GM08714 (cell line): ENCODE results near the gene DPP10.

ENCODE experiments used
- H3K4me3 ChIP-seq: fragments of 200-500 bp; sonication (Bioruptor generic); 2 replicates; pipeline ENCODE4 v1.5.1; 2014; ENCODE audit warnings: mild to moderate bottlenecking, low read length, inconsistent platforms
- ZNF274 ChIP-seq: IDR thresholded peaks from 2 replicates; pipeline ENCODE4 v1.6.1; 2012; ENCODE audit warnings: mild to moderate bottlenecking, low read depth, low read length

DPP10 gene

DNA sequence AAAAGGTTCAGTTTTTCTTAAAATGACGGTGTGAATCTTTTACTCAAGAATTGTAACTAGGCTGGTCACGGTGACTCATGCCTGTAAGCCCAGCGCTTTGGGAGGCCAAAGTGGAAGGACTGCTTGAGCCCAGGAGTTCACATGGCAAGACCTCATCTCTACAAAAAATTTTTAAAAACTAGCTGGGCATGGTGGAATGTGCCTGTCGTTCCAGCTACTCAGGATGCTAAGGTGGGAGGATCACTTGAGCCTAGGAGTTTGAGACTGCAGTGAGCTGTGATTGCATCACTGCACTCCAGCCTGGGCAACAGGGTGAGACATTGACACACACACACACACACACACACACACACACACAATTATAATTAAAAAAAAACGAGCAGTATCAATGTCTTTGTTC, 369.8 kb downstream of the DPP10 start:
- no peak for TF ChIP-seq ZNF274
- no peak overlapping the region for H3K4me3 ChIP-seq

DNA sequence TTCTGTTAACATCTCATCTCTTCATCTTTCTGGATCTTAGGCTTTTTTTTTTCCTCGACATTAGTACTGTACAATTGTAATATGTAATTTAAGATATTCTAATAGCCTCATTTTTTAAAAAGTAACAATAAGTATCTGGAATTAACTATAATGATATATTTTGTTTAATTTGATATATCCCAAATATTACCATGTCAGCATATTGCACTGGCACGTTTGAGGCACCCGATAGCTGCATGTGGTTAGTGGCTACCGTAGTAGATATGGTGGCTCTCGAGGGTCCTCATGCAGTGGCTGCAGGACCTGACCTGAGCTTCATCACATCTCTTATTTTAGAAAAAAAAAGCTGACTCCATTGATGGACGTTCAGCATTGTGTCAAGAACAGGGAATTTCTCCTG, 371.9 kb downstream of the DPP10 start:
- H3K4me3 ChIP-seq, result no peak overlapping the region
- no peak for TF ChIP-seq ZNF274

DNA sequence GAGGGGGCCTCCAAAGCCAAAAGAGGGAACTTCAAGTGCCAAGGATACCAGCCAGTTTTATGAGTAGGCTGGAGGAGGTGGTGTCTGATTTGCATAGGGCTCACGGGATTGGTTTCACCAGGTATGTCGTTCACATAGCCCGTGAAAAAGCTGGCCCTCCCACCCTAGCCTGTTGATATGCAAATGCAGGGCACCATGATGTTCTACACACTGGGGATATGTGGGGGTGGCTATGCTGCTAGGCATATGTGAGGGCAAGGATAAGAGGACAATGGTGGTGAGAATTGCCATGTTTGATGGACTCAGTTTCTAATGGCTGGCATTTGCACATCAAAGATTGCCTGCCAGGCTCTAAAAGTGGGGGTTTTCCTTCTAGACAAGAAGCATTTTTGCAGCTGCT, 378.6 kb downstream of the DPP10 start:
- no peak for TF ChIP-seq ZNF274
- no peak overlapping the region for H3K4me3 ChIP-seq

DNA sequence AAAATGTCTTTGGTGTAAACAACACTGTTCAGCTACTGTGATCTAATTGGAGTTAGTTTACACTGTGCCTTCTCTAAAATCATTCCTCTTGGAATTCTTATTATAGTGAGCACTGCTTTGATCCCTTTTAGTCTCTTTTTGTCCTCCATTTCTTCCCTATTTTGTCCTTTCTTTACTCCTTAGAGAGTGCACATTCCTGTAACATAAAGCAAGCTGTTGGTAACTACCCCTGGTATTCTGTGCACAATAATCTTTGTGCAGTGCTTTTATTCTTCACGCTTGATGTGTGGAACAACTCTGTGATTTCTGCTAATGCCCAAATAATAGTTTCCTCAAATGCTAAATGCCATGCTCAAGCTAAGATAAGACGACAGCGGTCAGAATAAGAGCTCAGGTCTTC, 401.5 kb downstream of the DPP10 start:
- no peak for TF ChIP-seq ZNF274
- H3K4me3 ChIP-seq, result no peak overlapping the region

DNA sequence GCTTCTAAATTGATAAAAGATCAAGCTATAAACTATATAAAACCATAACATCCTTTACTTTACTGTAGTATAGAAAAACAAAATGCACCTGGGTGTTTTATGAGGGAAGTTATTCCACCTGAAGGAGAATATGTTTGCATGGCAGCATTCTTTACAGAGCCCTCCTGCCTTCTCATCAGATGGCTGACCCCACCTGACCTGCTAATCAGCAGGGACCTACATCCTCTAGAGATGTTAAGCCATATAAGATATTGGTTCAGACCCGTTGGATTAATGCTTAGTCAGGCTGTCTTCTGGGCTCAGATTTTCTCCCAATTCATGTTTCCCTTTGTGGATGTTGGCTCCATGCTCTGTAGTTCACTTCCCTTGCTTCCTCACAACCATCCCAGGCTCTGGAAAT, 414.8 kb downstream of the DPP10 start:
- TF ChIP-seq ZNF274, result no peak
- no peak overlapping the region for H3K4me3 ChIP-seq

DNA sequence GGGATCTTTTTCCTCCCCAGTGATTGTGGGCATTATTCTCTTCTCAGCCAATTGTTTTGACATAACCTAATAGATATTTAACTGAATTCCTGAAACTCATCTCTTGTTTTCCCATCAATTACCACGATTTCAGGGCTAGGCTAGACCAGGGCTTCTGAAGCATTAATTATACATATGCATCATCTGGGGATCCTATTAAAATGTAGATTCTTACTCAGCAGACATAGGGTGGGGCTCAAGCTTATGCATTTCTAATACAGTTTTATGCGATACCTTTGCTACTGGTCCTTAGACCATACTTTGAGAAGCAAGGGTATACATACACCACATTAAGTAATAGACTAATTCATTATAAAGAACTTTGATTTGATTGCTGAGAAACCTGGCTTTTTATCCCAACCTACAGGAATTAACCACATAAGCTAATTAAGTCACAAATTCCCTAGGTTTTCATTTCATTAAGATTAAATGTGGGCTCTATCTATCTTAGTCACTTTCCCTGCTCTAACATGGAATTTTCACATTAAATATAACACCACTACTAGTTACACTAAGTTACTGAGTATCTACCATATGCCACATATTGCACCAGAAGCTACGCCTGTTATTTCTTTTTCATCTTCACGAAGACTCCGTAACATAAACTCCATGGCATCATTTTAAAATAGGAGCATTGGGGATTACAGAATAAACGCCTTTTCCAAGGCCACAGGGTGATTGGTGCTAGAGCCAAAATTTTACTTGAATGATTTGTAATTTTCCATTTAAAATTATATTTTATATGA, 417.5 kb downstream of the DPP10 start:
- no peak for TF ChIP-seq ZNF274
- no peak overlapping the region for H3K4me3 ChIP-seq

DNA sequence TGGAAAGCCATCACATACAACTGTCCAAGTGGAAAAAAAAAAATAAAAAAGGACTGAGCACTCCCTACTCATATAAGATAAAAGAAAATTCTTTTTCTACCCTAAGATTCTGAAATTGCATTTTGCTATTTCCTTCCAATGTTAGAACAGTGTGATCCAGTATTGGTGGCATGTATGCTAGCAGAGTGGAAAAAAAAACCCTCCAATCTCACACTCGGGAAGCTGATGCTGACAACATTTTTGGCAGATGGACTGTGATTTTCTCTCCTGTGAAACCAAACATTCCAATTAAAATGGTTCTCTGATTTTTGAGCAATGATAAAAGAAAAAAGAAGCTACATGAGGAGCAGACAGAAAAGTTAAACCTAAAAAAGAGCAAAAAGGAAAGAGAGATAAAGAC, 419.8 kb downstream of the DPP10 start:
- no peak for TF ChIP-seq ZNF274

DNA sequence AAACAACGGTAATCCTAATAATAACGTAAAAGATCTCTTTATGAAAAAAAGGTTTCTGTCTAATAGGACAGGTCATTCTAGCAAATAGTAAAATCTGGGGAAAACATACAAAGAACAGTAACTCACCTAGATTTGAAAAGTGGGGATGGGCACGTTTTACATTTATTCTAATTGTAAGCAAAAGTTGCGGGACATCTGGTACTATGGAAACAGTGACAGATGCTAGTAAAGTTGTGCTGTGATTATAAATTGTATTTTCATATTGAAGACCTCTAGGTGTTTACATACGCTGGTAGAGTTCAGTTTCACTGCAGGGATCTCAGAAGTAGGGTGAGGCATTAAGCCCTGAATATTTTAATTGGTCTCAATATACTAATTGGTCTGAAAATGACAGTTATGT, 422.5 kb downstream of the DPP10 start:
- no peak for TF ChIP-seq ZNF274
- no peak overlapping the region for H3K4me3 ChIP-seq

More for the DNA sequence above, 419.8 kb downstream of the DPP10 start:
- H3K4me3 ChIP-seq, result no peak overlapping the region

DNA sequence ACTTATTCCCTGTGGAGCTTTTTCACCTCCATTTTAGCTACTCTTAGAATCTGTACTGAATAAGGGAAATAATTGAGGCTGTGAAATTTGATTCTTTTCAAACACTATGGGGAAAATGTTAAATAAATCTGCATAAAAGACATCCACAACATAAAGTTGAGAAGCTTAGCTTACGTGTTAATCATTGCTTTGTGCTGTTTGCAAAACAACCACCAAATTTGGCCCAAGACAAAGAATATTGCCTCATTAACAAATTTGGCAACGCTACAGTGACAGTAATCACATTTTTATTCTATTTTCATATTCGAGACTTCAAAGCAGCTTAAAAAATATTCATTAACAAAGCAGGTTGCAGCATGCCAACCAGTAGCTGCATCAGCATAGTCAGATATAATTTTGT, 437.6 kb downstream of the DPP10 start:
- H3K4me3 ChIP-seq, result no peak overlapping the region
- no peak for TF ChIP-seq ZNF274

DNA sequence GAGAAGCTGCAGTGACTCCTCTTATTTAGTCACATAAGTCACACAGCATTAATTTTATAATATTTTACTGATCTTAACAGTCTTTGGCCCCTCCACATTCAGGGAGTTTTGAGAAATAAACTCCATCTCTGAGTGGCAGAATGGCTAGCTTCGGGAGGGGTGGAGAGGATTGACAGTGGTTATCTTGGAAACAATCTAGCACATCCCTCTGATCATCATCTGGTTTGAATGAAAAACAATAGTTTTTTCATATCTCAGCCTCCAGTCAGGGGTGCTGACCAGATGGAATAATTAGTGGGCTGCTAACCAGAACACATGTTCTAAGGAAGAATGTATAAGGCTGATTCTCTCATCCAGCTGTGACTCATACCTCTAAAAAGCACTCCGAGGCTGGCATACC, 477.5 kb downstream of the DPP10 start:
- no peak for TF ChIP-seq ZNF274
- H3K4me3 ChIP-seq, result no peak overlapping the region

DNA sequence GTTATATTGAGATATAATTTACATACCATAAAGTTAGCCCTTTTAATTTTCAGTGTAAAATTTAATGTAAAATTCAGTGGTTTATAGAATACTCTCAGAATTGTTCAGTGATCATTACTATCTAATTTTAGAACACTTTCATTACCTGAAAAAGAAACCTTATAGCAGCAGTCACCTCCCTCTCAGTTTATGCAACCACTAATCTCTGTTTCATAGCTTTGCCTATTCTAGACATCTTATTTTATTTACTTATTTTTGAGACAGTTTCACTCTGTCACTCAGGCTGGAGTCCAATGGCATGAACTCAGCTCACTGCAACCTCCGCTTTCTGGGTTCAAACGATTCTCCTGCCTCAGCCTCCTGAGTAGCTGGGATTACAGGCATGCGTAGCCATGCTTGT, 479.6 kb downstream of the DPP10 start:
- TF ChIP-seq ZNF274, result no peak
- H3K4me3 ChIP-seq, result no peak overlapping the region

DNA sequence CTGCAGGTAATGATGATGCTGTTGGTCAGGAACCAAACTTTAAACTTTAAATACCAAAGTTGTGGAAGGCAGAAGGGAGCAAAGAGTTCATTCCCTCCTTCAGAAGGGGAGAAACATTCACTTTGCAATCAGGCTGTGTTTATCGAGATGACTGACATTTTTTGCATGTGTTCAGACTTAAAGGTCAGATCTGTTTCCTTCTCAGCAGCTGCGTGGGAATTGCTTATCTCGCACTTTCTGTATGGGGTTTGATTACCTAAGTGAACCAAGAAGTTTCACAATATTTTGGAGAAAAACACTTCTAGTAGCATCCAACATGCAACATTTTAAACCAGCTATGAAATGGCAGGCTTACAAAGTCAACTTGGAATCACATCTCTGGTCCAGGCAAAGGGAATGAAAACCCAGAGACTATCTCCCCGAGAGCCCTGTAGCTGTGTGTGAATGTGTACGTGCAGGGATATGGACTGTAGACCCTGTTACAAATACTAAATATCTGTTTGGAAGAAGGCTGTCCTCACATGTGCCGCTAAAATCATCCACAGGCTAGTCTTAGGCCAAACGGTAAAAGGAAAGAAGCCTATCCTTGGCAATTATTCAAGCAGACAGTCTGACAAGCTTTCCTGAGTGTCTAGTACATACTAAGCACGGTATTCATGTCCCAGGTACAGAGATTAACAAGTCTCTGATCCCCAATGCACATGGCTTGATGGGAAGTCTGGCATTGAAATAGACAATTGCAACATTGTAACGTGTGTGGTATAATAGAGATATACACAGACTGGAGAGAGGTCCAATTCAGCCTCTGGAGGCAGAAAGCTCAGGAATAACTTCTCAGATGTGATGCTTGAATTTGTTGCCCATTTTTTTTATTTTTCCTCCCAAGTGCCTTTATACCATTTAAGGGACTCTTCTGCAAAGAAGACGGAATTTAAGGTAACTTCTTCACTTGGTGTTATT, 483.1 kb downstream of the DPP10 start:
- H3K4me3 ChIP-seq, result no peak overlapping the region
- no peak for TF ChIP-seq ZNF274

DNA sequence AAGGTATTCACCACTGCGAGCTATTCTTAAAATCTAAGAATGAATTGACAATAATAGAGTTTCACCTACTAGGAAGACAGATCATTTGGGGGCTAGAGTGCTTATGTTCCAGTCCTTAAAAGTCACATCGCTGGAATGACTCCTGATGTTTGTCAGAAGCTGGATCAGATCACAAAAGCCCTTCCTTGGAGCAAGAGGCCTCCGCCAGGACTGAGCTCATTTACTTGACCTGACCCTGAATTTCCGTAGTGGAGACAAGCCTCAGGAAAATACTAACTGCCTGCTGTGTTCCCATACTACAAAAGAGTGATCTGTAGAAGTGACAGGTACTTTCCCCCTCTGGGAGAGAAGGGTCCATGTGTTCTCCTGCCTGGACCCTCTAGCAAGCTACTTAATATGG, 483.9 kb downstream of the DPP10 start:
- no peak for TF ChIP-seq ZNF274
- H3K4me3 ChIP-seq, result no peak overlapping the region

DNA sequence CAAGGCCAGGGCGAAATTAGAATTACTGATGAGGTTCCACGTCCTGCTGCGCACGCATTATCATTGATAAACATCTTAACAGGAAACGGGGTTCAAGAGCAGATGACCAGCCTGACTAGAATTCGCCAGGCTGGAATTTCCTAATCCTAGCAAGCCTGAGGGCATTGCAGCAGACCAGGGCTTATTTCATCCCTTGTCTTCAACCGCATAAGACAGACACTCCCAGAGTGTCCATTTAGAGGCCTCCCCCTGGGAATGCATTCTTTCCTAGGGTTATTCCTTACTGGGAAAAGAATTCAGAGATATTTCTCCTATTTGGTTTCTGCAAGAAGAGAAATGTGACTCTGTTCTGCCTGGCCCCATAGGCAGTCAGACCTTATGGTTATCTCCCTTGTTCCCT, 486.8 kb downstream of the DPP10 start:
- H3K4me3 ChIP-seq, result no peak overlapping the region

DNA sequence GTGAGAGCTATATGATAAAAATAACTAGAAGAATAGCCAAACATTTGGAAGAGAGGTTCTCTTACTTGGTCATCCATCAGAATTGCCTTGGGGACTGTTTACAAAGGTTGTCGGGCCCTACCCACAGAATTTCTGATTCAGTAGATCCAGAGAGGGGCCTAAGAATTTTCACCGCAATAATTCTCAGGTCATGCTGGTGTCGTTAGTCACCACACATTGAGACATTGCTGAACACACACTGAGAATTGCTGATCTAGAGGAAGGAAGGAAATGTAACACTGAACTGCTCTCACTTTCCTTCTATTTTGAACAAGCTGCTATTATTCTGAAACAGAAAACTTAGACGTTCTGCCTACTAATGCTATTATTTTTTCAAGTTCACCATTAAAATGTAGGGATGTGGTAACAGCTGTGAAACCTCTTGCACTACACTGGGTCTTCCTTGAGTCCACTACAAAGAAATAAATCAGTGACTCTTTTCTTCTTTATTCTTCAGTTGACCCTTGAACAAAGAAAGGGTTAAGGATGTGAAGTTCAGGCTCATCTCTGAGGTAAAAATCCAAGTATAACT, 491.3 kb downstream of the DPP10 start:
- TF ChIP-seq ZNF274, result no peak
- H3K4me3 ChIP-seq, result no peak overlapping the region

More for the DNA sequence above, 486.8 kb downstream of the DPP10 start:
- TF ChIP-seq ZNF274, result no peak
